Tibial artery (tissue), 4 donors: Measurements from ENCODE around the gene TAS2R46.
"Not testable (repeated sequence)": the region's sequence is repeated elsewhere in the genome, so short reads cannot be mapped to it uniquely, and the experiment has no call there.

Source experiments
- DNase-seq, 2 donors: peaks; one replicate each; pipeline ENCODE4 v3.0.0-alpha.2; 2019
- H3K27ac ChIP-seq, 2 donors: fragments of 200-600 bp; sonication (generic) in 1 of 2; 1 replicate in 1 of 2; 2 replicates in 1 of 2; pipeline ENCODE4 v1.5.1; 2018 to 2019; ENCODE audit warnings: mild to moderate bottlenecking in 1 of 2
- H3K27me3 ChIP-seq, 2 donors: fragments of 200-600 bp; sonication (generic) in 1 of 2; one replicate each; pipeline versions ENCODE4 v1.5.1 to v1.6.0; 2016 to 2019
- H3K36me3 ChIP-seq, 3 donors: fragments of 200-600 bp; sonication (generic) in 2 of 3; one replicate each; pipeline ENCODE4 v1.5.1; 2016 to 2019; ENCODE audit warnings: mild to moderate bottlenecking in 2 of 3
- H3K4me1 ChIP-seq, 4 donors: fragments of 200-600 bp; sonication (generic) in 2 of 4; 1 replicate in 3 of 4; 2 replicates in 1 of 4; pipeline ENCODE4 v1.5.1; 2016 to 2019
- H3K4me3 ChIP-seq, 2 donors: fragments of 200-600 bp; sonication (generic) in 1 of 2; 1 replicate in 1 of 2; 2 replicates in 1 of 2; pipeline ENCODE4 v1.5.1; 2018 to 2019; ENCODE audit warnings: mild to moderate bottlenecking in 2 of 2
- H3K9me3 ChIP-seq, 3 donors: fragments of 200-600 bp; sonication (generic) in 1 of 3; one replicate each; pipeline ENCODE4 v1.5.1; 2016 to 2019
- intact Hi-C: fragments of 100-400 bp; cut with DNase I; formaldehyde crosslinking; loops from one replicate; pipeline ENCODE4 v1.15.0; 2023; ENCODE audit warnings: low total_unique reads
- TF ChIP-seq, protein P1 (sequence below), 2 experiments: fragments of 200-600 bp in 1 of 2; fragments of 450-650 bp in 1 of 2; IDR thresholded peaks; one replicate each; pipeline ENCODE4 v1.5.1; 2017 to 2019; ENCODE audit warnings: antibody characterized with exemption in 2 of 2, mild to moderate bottlenecking in 1 of 2, moderate library complexity in 1 of 2

Gene TAS2R46, protein sequence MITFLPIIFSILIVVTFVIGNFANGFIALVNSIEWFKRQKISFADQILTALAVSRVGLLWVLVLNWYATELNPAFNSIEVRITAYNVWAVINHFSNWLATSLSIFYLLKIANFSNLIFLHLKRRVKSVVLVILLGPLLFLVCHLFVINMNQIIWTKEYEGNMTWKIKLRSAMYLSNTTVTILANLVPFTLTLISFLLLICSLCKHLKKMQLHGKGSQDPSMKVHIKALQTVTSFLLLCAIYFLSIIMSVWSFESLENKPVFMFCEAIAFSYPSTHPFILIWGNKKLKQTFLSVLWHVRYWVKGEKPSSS

DNA sequence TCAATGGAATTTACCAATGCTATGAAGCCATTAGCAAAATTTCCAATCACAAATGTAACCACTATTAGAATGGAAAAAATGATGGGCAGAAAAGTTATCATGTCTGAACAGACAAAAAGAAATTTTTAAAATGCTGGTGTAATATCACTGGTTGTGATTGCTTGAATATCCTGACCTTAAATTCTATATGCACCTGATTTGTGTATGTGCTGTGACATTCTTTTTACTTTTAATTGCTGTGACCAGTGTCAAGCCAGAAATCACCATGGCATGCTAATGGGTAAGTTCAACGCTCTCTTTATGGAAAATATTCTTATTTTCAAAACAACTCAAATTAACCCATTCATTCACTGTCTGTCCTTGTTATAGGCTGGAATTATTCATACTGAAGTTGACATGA is at the start of gene TAS2R46:
Gene TAS2R46 (minus strand): TSS at position 101 of the 400 bp plus-strand sequence. CDS start 0 bp downstream, at position 101.
- intact Hi-C loops, result not testable (repeated sequence)

DNA sequence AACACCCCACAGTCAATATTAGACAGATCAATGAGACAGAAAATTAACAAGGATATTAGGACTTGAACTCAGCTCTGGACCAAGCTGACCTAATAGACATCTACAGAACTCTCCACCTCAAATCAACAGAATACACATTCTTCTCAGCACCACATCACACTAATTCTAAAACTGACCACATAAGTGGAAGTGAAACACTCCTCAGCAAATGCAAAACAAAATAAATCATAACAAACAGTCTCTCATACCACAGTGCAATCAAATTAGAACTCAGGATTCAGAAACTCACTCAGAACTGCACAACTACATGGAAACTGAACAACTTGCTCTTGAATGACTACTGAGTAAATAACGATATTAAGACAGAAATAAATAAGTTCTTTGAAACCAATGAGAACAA is 49.1 kb upstream of the TAS2R46 start:
- peaks cover 0 to 13% (median 0%) of the 10 kb centered on the region in 3 donors for H3K9me3 ChIP-seq
- H3K27ac ChIP-seq, H3K36me3 ChIP-seq, H3K4me1 ChIP-seq, DNase-seq, H3K27me3 ChIP-seq, H3K4me3 ChIP-seq, intact Hi-C loops: not testable (repeated sequence)

More for the DNA sequence above, at the start of gene TAS2R46:
- H3K4me1 ChIP-seq, H3K4me3 ChIP-seq, H3K36me3 ChIP-seq, H3K27me3 ChIP-seq, H3K9me3 ChIP-seq, DNase-seq, H3K27ac ChIP-seq: not testable (repeated sequence)

DNA sequence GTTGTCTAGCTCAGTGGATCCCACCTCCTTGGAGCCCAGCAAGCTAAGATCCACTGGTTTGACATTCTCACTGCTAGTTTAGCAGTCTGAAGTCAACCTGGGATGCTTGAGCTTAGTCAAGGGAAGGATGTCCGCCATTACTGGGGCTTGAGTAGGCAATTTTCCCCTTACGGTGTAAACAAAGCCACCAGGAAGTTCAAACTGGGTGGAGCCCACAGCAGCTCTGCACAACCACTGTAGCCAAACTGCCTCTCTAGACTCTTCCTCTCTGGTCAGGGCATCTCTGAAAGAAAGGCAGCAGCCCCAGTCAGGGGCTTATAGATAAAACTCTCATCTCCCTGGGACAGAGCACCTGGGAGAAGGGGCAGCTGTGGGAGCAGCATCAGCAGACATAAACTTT is 46.8 kb upstream of the TAS2R46 start:
- Histone ChIP-seq H3K4me3 (no peak overlapping the region), H3K27ac (no peak overlapping the region), H3K36me3 (peaks cover 0 to 7% (median 0%) of the 10 kb centered on the region in 3 donors), H3K4me1 (no peaks in the 10 kb centered on the region), H3K27me3 (no peaks in the 10 kb centered on the region), H3K9me3 (peaks cover 0 to 13% (median 0%) of the 10 kb centered on the region in 3 donors)
- intact Hi-C loops, result no loop called here
- DNase-seq, result no peak
- TF ChIP-seq, protein P1, sequence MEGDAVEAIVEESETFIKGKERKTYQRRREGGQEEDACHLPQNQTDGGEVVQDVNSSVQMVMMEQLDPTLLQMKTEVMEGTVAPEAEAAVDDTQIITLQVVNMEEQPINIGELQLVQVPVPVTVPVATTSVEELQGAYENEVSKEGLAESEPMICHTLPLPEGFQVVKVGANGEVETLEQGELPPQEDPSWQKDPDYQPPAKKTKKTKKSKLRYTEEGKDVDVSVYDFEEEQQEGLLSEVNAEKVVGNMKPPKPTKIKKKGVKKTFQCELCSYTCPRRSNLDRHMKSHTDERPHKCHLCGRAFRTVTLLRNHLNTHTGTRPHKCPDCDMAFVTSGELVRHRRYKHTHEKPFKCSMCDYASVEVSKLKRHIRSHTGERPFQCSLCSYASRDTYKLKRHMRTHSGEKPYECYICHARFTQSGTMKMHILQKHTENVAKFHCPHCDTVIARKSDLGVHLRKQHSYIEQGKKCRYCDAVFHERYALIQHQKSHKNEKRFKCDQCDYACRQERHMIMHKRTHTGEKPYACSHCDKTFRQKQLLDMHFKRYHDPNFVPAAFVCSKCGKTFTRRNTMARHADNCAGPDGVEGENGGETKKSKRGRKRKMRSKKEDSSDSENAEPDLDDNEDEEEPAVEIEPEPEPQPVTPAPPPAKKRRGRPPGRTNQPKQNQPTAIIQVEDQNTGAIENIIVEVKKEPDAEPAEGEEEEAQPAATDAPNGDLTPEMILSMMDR (IDR thresholded peaks at IDR 0.05), result no peak

DNA sequence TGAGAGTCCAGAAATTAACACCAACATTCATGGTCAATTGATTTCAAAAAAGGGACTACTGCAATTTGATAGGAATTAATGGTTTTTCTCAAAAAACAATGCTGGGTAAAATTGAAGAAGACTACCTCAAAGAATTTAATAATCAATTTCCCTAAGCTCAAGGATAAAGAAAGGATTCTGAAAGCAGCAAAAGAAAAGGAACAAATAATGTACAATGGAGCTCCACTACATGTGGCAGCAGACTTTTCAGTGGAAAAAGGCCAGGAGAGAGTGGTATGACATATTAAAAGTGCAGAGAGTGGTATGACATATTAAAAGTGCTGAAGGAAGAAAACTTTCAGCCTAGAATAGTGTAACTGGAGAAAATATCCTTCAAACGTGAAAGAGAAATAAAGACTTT is 45.6 kb upstream of the TAS2R46 start:
- Histone ChIP-seq H3K36me3 (peaks cover 0 to 7% (median 0%) of the 10 kb centered on the region in 3 donors), H3K4me1 (no peaks in the 10 kb centered on the region), H3K27me3 (no peaks in the 10 kb centered on the region), H3K9me3 (peaks cover 0 to 13% (median 0%) of the 10 kb centered on the region in 3 donors), H3K27ac (no peak overlapping the region), H3K4me3 (no peak overlapping the region)
- DNase-seq, result no peak
- intact Hi-C loops, result no loop called here
- TF ChIP-seq, protein P1 (IDR thresholded peaks at IDR 0.05), result no peak

DNA sequence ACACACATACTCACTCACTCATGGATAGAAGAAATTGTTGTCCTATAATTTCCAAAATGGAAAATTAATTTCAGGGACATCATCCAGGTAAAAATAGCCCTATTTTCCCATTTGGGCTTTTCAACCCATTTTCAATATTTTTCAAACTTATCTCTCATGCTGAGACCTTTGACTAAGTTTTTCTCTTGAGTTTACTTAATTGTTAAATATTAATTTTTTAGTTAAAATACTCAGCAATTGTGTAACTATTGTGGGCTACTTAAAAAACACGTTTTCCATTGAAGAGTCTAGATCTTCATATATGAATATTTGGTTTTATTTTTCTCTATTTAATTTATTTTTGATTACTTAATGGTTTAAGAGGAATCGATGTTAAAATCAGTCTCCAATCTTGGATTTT is 44.2 kb upstream of the TAS2R46 start:
- TF ChIP-seq, protein P1 (IDR thresholded peaks at IDR 0.05), result no peak
- Histone ChIP-seq H3K27ac (no peak overlapping the region), H3K4me1 (no peaks in the 10 kb centered on the region), H3K9me3 (peaks cover 0 to 8% (median 0%) of the 10 kb centered on the region in 3 donors), H3K27me3 (no peaks in the 10 kb centered on the region), H3K36me3 (peaks cover 0 to 8% (median 0%) of the 10 kb centered on the region in 3 donors), H3K4me3 (no peak overlapping the region)
- no peak for DNase-seq
- intact Hi-C loops, result no loop called here

DNA sequence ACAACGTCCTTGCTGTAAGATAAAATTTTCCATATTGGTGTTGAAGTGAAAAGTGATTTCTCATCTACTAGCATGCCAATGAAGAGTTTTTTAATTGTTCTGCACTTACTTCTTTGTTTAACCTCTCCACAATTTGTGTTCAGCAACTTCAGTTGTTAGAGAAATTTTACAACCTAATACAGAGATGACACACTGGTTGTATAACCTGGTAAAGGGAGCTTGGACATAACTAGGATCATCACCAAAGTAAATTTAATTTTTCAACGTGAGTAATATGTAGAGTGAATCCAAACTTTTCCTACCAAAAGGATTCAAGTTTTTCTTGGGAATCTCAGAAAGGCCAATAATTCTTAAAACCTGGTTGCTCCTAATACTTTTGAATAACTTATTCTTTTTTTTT is 43.5 kb upstream of the TAS2R46 start:
- TF ChIP-seq, protein P1 (IDR thresholded peaks at IDR 0.05), result no peak
- Histone ChIP-seq H3K4me1 (no peaks in the 10 kb centered on the region), H3K9me3 (peaks cover 0 to under 1% (median 0%) of the 10 kb centered on the region in 3 donors), H3K27me3 (no peaks in the 10 kb centered on the region), H3K4me3 (no peak overlapping the region), H3K27ac (no peak overlapping the region), H3K36me3 (peaks cover 0 to 12% (median 0%) of the 10 kb centered on the region in 3 donors)
- no peak for DNase-seq
- intact Hi-C loops, result no loop called here

DNA sequence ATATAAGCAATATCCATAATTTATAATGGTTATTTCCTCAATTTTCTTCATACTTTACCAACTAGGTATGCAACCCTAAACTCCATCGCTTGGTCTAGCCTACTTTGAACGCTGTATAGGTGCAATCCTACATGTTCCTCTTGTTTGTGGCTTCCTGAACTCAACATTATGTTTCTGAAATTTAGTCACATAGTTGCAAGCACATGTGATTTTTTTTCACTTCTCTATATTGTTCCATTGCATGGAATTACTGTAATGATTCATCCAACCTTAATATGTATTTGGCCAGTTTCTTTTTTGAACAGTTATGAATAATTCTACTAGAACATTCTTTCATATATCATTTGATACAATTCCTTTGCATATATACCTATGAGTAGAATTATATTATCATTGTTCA is 32.8 kb upstream of the TAS2R46 start:
- not testable (repeated sequence) for DNase-seq, H3K9me3 ChIP-seq, H3K27ac ChIP-seq, H3K4me1 ChIP-seq, H3K4me3 ChIP-seq, H3K36me3 ChIP-seq, H3K27me3 ChIP-seq
- intact Hi-C loops, result loop anchor here (5.0 kb wide), 1 partner anchor 58 kb away; no protein-coding TSS in a partner anchor
